ENCODE results near the gene TCEA3.

TCEA3 gene

GRCh38 chr1:23408797-23409290 is 15.7 kb downstream of the TCEA3 start:
- no peak overlapping the region for H3K4me3 ChIP-seq (ENCODE audit: low read depth, low read length)
- peaks cover 4% of the 10 kb centered on the region for H3K4me1 ChIP-seq
- no peak overlapping the region for H3K4me2 ChIP-seq (ENCODE audit: low read length)
- no peaks in the 10 kb centered on the region for H3K9me3 ChIP-seq (ENCODE audit: control insufficient read depth, low read length)
- H3K27ac ChIP-seq: no peak overlapping the region
- H3K79me2 ChIP-seq: no peaks in the 10 kb centered on the region
- no peaks in the 10 kb centered on the region for H3K36me3 ChIP-seq (ENCODE audit: control insufficient read depth, insufficient read depth, low read length)
- no peak overlapping the region for H2AFZ ChIP-seq
- TF ChIP-seq CTCF (IDR thresholded peaks at IDR 0.05): no peak
- H3K9ac ChIP-seq: no peak overlapping the region
- no peaks in the 10 kb centered on the region for H3K27me3 ChIP-seq (ENCODE audit: control insufficient read depth, insufficient read depth, low read length)

DNA sequence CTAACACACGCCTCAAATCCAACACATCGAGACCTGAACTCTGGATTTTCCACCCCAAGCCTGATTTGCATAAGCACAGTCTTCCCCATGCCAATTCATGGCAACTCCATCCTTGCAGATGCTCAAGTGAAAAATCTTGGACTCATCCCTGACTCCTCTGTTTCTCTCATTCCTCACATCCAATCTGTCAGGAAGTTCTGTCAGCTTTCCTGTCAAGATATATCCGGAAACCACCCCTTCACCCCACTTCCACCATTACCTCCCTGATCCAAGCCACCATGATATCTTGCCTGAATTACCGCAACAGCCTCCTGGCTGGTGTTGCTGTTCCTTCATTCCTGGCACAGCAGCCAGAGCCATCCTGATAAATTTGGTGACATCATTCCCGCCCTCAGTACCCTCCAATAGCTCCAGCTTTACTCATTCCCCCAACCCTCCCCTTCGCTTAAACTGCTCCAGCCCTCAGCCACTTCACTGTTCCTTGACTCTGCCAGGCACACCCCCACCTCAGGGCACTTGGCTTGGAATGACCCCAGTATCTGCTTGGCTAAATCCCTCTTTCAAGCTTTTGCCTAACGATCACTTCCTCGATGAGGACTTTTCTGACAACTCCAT is 17.4 kb downstream of the TCEA3 start:
- no peaks in the 10 kb centered on the region for H3K36me3 ChIP-seq (ENCODE audit: control insufficient read depth, insufficient read depth, low read length)
- no peak for TF ChIP-seq CTCF (IDR thresholded peaks at IDR 0.05)
- H3K4me2 ChIP-seq (ENCODE audit: low read length): no peak overlapping the region
- H3K27me3 ChIP-seq (ENCODE audit: control insufficient read depth, insufficient read depth, low read length): no peaks in the 10 kb centered on the region
- H2AFZ ChIP-seq: no peak overlapping the region
- no peaks in the 10 kb centered on the region for H3K79me2 ChIP-seq
- H3K9ac ChIP-seq: no peak overlapping the region
- peaks cover 7% of the 10 kb centered on the region for H3K4me1 ChIP-seq
- no peaks in the 10 kb centered on the region for H3K9me3 ChIP-seq (ENCODE audit: control insufficient read depth, low read length)
- no peak overlapping the region for H3K27ac ChIP-seq
- no peak overlapping the region for H3K4me3 ChIP-seq (ENCODE audit: low read depth, low read length)

- no peaks in the 10 kb centered on the region for H3K9me3 ChIP-seq (ENCODE audit: control insufficient read depth, low read length)
- H3K4me3 ChIP-seq (ENCODE audit: low read depth, low read length): no peak overlapping the region
- no peaks in the 10 kb centered on the region for H3K79me2 ChIP-seq
- no peaks in the 10 kb centered on the region for H3K27me3 ChIP-seq (ENCODE audit: control insufficient read depth, insufficient read depth, low read length)
- H2AFZ ChIP-seq: no peak overlapping the region
- no peak overlapping the region for H3K9ac ChIP-seq
- no peak overlapping the region for H3K4me2 ChIP-seq (ENCODE audit: low read length)
- no peaks in the 10 kb centered on the region for H3K36me3 ChIP-seq (ENCODE audit: control insufficient read depth, insufficient read depth, low read length)
- peaks cover 7% of the 10 kb centered on the region for H3K4me1 ChIP-seq
- H3K27ac ChIP-seq: no peak overlapping the region
- TF ChIP-seq CTCF (IDR thresholded peaks at IDR 0.05): no peak
These were observed 18.6 kb downstream of the TCEA3 start for GRCh38 chr1:23405946-23406345.

DNA sequence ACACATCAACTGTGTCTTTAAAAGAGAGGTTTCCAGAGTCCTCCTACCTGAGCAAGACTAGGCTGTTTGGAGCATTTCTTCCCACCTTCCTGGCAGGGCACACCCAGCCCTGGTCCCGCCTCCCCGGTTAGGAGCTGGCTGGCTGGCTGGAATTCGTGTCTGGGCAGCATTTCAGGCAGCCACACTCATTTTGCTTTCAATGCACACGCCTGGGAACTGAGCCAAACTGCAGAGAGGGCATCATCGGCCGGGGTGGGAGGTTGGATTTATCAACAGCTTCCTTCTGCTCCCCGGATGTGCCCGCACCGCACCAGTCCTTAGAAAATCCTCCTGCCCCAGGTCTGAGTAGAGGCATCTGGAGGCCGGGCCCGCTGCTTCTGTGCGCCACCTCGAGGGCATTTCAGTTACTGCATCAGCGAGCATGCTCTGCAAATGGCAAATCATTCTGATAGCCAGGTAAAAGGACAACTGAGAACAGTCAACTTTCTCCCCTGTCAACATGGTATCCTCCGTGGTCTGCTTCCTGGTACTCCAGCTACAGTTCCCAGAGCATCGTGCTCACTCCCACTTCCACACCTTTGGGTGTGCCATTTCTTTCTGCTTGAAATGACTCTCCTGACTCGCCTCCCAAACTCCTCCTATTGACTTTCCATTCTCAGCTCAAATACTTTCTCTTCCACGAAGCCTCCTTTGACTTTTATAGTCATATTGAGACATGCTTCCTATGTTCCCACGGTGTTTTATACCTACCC is 20.6 kb downstream of the TCEA3 start:
- peak overlapping the region; percentile 45 for H3K27ac ChIP-seq
- H3K4me2 ChIP-seq (ENCODE audit: low read length): peak overlapping the region; percentile 45
- no peak overlapping the region for H3K4me3 ChIP-seq (ENCODE audit: low read depth, low read length)
- peak; percentile 86 for TF ChIP-seq CTCF (IDR thresholded peaks at IDR 0.05)
- H3K9me3 ChIP-seq (ENCODE audit: control insufficient read depth, low read length): no peaks in the 10 kb centered on the region
- H3K4me1 ChIP-seq: peaks cover 7% of the 10 kb centered on the region
- H3K27me3 ChIP-seq (ENCODE audit: control insufficient read depth, insufficient read depth, low read length): no peaks in the 10 kb centered on the region
- H3K36me3 ChIP-seq (ENCODE audit: control insufficient read depth, insufficient read depth, low read length): no peaks in the 10 kb centered on the region
- peak overlapping the region; percentile 60 for H2AFZ ChIP-seq
- H3K79me2 ChIP-seq: no peaks in the 10 kb centered on the region
- H3K9ac ChIP-seq: no peak overlapping the region

Data from parathyroid adenoma (tissue), 2 donors.